ENCODE data around the gene UBE2B.
"Not testable (repeated sequence)": the region's sequence is repeated elsewhere in the genome, so short reads cannot be mapped to it uniquely, and the experiment has no call there.

Gene UBE2B

DNA sequence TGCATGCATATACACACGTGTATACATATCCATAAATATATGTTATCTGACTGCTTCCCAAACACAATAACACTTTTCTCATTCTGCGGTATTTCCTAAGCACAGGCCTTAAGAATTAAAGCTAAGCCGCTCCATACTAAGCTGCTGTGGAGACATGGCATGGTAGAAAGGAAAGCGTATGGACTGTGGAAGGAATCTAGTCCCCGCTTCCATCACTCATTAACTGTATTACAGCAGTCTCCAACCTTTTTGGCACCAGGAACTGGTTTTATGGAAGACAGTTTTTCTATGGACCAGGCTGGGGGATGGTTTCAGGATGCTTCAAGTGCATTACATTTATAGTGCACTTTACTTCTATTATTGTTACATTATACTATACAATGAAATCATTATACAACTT is 15.7 kb upstream of the UBE2B start:
- H3K4me3 ChIP-seq (ENCODE audit: low read depth, low read length), result no peak overlapping the region
- no peak for DNase-seq (ENCODE audit: low read depth)
- TF ChIP-seq, protein P1, sequence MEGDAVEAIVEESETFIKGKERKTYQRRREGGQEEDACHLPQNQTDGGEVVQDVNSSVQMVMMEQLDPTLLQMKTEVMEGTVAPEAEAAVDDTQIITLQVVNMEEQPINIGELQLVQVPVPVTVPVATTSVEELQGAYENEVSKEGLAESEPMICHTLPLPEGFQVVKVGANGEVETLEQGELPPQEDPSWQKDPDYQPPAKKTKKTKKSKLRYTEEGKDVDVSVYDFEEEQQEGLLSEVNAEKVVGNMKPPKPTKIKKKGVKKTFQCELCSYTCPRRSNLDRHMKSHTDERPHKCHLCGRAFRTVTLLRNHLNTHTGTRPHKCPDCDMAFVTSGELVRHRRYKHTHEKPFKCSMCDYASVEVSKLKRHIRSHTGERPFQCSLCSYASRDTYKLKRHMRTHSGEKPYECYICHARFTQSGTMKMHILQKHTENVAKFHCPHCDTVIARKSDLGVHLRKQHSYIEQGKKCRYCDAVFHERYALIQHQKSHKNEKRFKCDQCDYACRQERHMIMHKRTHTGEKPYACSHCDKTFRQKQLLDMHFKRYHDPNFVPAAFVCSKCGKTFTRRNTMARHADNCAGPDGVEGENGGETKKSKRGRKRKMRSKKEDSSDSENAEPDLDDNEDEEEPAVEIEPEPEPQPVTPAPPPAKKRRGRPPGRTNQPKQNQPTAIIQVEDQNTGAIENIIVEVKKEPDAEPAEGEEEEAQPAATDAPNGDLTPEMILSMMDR (IDR thresholded peaks at IDR 0.05; ENCODE audit: low read depth, low read length, missing control alignments), result no peak
- in situ Hi-C loops (cut with HindIII; ENCODE audit: low sequenced_read_pairs), result no loop called here

DNA sequence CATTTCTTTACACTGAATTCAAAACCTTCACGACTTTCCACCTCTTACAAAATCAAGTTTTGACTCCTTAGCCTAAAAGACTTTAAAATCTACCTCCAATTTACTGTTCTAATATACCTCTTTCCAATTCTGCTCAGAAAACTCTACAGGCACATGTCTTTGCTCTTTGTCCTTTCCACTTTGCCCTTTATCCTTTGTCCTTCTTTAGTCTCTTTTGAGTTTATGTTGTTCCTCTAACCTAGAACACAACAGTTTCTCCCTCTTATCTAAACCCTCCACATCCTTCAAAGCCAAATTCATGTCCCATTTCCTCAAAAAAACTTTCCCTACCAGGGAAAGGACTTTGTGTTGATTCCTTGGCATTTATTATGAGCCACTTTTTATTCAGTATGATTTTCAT is 5.8 kb upstream of the UBE2B start:
- TF ChIP-seq, protein P1 (IDR thresholded peaks at IDR 0.05; ENCODE audit: low read depth, low read length, missing control alignments), result no peak
- in situ Hi-C loops (cut with HindIII; ENCODE audit: low sequenced_read_pairs), result no loop called here
- no peak overlapping the region for H3K4me3 ChIP-seq (ENCODE audit: low read depth, low read length)
- DNase-seq (ENCODE audit: low read depth), result no peak

DNA sequence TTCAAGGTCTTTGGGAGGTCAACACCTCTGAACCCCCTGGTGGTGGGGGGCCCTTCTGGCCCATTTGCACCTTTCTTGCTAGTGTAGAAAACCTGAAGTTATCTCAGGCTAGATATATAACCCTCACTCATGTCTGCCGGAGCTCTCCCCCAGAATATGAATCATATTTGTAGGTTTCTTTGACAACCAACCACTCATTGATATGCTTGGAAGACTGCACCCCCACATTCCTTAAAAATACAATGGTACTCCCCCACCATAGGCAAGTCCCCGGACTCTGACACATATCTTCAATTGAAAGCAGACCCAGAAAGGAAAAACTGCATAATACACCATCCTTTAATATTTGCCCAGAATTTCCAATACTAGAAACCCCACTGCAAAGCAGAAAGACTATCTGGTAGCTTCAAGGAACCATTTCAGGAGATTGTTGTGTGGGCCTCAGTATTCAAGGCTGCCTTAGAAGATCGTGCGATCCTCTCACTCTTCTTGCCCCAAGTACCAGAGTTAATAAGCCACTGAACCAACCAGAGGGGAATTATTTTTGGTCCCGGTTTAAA is 978 bp upstream of the UBE2B start:
- peak overlapping the region; percentile 98 for H3K4me3 ChIP-seq (ENCODE audit: low read depth, low read length)
- DNase-seq (ENCODE audit: low read depth), result no peak
- in situ Hi-C loops (cut with HindIII; ENCODE audit: low sequenced_read_pairs), result no loop called here
- TF ChIP-seq, protein P1 (IDR thresholded peaks at IDR 0.05; ENCODE audit: low read depth, low read length, missing control alignments), result no peak

DNA sequence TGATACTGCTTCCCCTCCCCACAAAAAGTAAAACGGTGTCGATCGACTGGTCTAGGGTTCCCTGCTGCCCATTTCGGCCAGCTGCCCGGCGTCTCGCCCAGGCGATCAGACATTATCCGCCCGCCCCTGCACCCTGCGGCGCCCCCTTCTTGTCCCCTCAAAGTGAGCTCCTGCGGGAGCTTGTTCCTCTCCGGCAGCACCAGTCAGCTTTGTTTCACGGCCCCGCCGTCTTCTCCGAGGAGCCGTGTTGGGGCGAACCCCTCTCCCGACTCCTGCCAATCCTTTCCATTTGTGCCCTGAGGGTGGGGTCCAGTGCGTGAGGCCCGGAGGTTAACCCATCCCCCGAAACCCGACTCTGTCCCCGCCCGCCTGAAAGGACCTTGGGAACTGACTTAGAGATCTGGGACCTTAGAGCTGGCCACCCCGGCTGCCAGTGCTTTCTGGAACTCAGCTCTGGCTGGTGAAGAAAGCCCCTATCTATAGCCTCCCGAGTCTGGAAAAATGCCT is 518 bp downstream of the UBE2B start:
- TF ChIP-seq, protein P1 (IDR thresholded peaks at IDR 0.05; ENCODE audit: low read depth, low read length, missing control alignments), result no peak
- in situ Hi-C loops (cut with HindIII; ENCODE audit: low sequenced_read_pairs), result no loop called here
- peak overlapping the region; percentile 98 for H3K4me3 ChIP-seq (ENCODE audit: low read depth, low read length)
- DNase-seq (ENCODE audit: low read depth), result no peak

DNA sequence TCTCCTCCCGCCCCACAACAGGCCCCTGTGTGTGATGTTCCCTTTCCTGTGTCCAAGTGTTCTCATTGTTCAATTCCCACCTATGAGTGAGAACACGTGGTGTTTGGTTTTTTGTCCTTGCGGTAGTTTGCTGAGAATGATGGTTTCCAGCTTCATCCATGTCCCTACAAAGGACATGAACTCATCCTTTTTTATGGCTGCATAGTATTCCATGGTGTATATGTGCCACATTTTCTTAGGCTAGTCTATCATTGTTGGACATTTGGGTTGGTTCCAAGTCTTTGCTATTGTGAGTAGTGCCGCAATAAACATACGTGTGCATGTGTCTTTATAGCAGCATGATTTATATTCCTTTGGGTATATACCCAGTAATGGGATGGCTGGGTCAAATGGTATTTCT is 2.3 kb downstream of the UBE2B start:
- in situ Hi-C loops (cut with HindIII; ENCODE audit: low sequenced_read_pairs); H3K4me3 ChIP-seq (ENCODE audit: low read depth, low read length): not testable (repeated sequence)

DNA sequence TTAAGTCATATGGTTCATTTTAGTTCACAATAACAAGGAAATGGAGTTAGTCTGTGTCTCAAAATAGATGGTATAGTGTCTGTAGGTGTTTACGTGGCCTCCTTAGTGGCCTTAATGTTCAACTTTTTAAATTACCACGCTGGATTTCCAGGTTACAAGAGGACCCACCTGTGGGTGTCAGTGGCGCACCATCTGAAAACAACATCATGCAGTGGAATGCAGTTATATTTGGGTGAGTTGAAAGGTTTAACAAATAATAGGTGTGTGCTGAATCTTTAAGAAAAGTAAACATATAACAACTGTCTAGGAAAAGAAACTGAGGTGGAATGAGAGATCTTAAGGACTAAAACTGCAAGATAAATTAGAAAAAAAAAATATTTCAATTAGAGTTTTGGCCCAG is 2.9 kb downstream of the UBE2B start:
- in situ Hi-C loops (cut with HindIII; ENCODE audit: low sequenced_read_pairs), result no loop called here
- no peak overlapping the region for H3K4me3 ChIP-seq (ENCODE audit: low read depth, low read length)
- TF ChIP-seq, protein P1 (IDR thresholded peaks at IDR 0.05; ENCODE audit: low read depth, low read length, missing control alignments), result no peak
- DNase-seq (ENCODE audit: low read depth), result no peak

More for the DNA sequence above, 2.3 kb downstream of the UBE2B start:
- not testable (repeated sequence) for DNase-seq (ENCODE audit: low read depth)

DNA sequence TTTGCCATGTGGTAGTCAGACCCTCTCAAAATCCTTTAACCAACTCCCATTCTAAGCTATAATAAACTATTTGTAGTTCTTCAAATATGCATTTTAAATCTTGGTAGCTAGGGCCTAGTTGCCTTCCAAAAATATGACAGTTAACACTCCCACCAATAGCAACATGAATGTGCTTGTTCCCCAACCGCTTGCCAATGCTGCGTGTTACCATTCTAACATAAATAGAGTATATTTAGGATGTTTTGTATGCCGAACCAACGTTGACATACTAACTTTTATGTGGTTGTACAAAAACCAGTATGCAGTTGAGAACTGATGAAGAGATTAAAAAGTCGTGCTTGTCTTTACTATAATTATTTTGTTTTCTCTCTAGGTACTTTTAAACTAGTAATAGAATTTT is 9.0 kb downstream of the UBE2B start:
- H3K4me3 ChIP-seq (ENCODE audit: low read depth, low read length), result no peak overlapping the region
- no peak for DNase-seq (ENCODE audit: low read depth)
- in situ Hi-C loops (cut with HindIII; ENCODE audit: low sequenced_read_pairs), result no loop called here
- TF ChIP-seq, protein P1 (IDR thresholded peaks at IDR 0.05; ENCODE audit: low read depth, low read length, missing control alignments), result no peak

DNA sequence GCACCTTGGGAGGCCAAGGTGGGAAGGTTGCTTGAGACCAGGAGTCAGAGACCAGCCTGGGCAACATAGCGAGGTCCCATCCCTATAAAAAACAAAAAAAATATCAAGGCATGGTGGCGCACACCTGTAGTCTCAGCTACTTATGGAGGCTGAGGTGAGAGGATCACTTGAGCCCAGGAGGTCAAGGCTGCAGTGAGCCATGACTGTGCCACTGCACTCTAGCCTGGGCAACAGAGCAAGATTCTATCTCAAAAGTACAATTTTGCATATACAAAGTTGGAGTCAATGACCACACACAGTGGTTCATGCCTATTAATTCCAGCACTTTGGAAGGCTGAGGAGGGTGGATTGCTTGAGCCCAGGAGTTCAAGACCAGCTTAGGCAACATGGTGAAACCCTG is 10.8 kb downstream of the UBE2B start:
- H3K4me3 ChIP-seq (ENCODE audit: low read depth, low read length); in situ Hi-C loops (cut with HindIII; ENCODE audit: low sequenced_read_pairs); DNase-seq (ENCODE audit: low read depth): not testable (repeated sequence)
